C4-2B (cell line): Measurements from ENCODE around the gene SARS2.

ENCODE experiments used
- CTCF ChIP-seq: fragments of 450-650 bp; conservative IDR thresholded peaks from 2 replicates; pipeline ENCODE4 v1.5.1; 2017; ENCODE audit warnings: mild to moderate bottlenecking
- ZFX ChIP-seq: fragments of 450-650 bp; IDR thresholded peaks from 2 replicates; pipeline ENCODE4 v1.6.1; 2017

- TF ChIP-seq CTCF (no peak), ZFX (no peak)
Measured at GRCh38 chr19:38979812-38980211, 49.2 kb upstream of the SARS2 start.
